Activated CD4-positive, CD25-positive, alpha-beta regulatory T cell treated with anti-CD3 and anti-CD28 coated beads, Interleukin-2, amount 50 U/mL, for 16 hours (primary cell): Measurements from ENCODE around the gene ZNF835.

ENCODE experiments used
- DNase-seq: peaks from one replicate; pipeline ENCODE4 v3.0.0-alpha.2; 2020; ENCODE audit warnings: low read depth, low spot score

The ZNF835 gene

GRCh38 chr19:56663931-56664500 is 7.5 kb downstream of the ZNF835 start:
- DNase-seq: no peak

- DNase-seq: no peak
These were observed 10.3 kb downstream of the ZNF835 start for GRCh38 chr19:56661248-56661647.

- DNase-seq: no peak
These were observed 11.0 kb downstream of the ZNF835 start for GRCh38 chr19:56660381-56661107.

GRCh38 chr19:56654151-56654550 is 17.4 kb downstream of the ZNF835 start:
- DNase-seq: no peak

- no peak for DNase-seq
These were observed 28.0 kb downstream of the ZNF835 start for GRCh38 chr19:56643460-56643955.

GRCh38 chr19:56642711-56643459 is 28.7 kb downstream of the ZNF835 start, which contains the start of gene SMIM17:
Gene SMIM17, plus strand, starts transcription at chr19:56643159. Its CDS starts 2,509 bp downstream, at chr19:56645668.
- DNase-seq: no peak

GRCh38 chr19:56639217-56639616 is 32.3 kb downstream of the ZNF835 start:
- no peak for DNase-seq

- DNase-seq: no peak
These were observed 33.5 kb downstream of the ZNF835 start for GRCh38 chr19:56637976-56638555.

- no peak for DNase-seq
These were observed 38.5 kb downstream of the ZNF835 start for GRCh38 chr19:56633021-56633420.

GRCh38 chr19:56625708-56626107 is 45.8 kb downstream of the ZNF835 start:
- DNase-seq: no peak

- DNase-seq: no peak
These were observed 48.6 kb downstream of the ZNF835 start for GRCh38 chr19:56623006-56623405.

GRCh38 chr19:56622374-56622773 is 49.2 kb downstream of the ZNF835 start:
- DNase-seq: no peak

- DNase-seq: no peak
These were observed 52.4 kb downstream of the ZNF835 start for GRCh38 chr19:56619121-56619520.

GRCh38 chr19:56617531-56617930 is 54.0 kb downstream of the ZNF835 start:
- no peak for DNase-seq

- no peak for DNase-seq
These were observed 57.9 kb downstream of the ZNF835 start for GRCh38 chr19:56613639-56614038.

- DNase-seq: no peak
These were observed 58.8 kb downstream of the ZNF835 start for GRCh38 chr19:56612737-56613136.
